ENCODE measurements around the gene PC.

PC gene

DNA sequence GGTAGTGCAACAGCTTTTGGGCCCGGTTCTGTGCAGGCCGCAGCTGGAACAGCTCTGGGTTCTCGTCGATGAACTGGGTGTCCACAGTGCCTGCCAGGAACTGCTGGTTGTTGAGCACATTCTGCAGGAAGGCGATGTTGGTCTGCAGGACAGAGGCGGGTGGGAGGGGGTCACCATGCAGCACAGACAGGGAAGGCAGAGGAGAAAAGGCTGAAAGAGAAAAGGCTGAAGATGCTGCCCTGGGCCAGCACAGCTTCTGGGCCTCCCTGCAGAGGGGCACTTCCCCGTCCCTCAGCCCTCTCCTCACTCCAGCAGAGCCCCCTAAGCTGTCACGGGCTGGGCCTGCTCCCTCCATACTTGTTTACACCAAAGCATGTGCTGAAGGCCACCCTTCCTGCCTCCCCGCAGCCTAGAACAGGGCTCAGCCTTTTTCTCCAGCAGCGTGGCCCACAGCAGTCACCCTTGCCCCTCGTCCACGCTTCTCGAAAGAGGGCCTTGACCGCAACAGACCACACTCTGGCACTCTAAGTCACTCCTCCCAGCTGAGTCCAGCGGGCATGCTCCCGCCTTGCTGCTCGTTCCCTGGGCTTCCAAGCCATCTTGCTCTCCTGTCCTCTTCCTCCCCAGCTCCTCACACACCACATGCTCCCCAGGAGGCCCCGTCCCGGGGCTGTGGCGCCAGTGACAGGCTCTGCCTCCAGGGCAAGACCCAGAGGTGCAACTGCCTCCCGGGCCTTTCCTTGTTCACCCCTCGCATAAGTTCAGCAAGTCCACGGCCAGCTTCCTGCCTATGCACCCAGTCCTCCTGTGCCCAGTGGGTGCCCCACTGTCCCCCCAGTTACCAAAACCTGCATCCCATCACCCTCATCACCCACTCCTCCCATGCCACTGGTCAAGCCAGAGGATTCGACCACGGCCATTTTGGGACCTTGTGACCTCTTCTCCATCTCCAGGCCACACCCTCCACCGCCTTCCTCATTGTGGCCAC is 104.6 kb downstream of the PC start:
- no peak for DNase-seq (ENCODE audit: low read depth)

DNA sequence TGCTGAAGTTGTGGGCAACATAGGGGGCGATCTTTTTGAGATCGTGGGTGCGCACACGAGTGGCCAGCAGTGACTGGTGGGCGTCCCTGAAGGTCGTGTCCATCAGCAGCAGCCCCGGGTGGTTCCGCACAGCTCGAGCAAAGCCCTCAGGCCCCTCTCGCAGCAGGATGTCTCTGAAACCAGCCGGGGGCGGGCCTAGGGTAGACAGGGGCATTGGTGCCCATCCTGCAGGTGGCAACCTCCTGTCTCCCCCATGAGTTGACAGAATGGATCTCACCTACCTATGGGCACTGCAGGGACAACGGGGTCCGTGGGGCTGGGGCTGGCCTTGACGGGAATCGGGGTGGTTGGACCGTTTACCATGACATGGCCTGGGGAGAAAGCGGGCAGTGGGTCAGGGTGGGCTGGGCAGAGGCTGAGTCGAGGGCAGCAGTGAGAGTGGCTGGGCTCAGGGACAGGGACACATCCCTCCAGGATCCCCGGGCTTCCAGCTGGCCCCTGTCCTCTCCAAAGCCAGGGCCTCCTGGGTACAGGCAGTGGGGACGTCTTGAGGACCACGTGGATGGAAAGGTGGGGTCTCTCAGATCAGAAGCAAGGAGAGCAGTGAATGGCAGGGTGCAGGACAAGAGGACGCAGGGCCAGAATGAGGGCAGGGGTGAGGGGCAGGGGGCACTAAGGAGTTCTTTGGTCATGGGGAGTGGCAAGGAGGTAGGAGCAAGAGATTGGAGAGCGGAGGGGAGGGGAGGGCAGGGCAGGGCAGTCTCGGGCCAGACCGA is 105.5 kb downstream of the PC start:
- DNase-seq (ENCODE audit: low read depth) = no peak

DNA sequence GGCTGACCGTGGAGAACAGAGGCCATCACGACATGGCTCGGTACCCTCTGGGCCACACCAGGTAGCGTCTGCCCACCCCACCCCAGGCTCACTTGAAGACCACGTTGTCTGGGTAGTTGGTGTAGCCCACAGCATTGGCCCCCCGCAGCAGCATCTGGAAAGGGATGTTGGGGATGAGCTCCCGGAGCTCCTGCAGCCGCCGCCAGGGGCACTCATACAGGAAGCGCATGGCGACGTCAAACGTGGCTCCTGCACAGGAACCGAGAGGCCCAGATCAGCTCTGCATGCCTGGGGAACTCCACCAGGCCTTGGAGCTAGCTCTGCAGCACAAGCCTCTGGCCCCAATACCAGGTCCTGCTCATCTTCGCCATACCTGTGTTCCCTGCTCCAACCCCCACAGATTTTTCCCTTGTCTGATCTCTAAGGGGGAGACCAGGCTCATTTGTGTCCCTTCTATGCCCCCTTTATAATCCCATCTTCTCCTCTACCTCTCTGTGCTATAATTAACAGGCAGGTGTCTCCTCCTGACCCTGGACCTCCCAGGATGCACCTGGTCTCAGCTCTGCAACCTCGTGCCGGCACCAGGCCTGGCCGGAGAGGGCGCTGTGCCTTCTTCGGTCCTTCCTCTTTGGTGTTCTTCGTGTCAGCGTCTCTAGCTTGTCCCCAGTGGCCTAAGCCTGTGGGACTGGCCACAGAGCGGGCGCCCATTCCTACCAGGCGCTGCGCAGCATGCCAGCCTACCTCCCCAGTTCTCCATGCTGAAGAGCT is 106.3 kb downstream of the PC start:
- no peak for DNase-seq (ENCODE audit: low read depth)

DNA sequence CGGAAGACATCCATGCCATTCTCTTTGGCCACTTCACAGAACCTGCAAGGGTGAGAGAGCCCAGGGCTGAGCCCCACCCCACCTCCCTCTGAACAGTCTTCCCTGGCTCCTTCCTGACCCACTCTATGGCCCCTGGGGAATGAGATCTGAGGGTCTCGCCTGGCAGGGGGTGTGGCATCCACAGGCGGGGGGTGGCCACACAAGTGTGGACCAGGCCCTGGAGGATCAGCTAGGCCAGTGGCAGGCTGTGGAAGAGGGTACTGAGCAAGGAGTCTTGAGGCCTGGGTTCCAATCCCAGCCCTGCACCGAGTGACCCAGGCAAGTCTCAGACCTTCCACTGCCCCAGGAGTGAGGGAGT is 107.0 kb downstream of the PC start:
- DNase-seq (ENCODE audit: low read depth) = no peak

DNA sequence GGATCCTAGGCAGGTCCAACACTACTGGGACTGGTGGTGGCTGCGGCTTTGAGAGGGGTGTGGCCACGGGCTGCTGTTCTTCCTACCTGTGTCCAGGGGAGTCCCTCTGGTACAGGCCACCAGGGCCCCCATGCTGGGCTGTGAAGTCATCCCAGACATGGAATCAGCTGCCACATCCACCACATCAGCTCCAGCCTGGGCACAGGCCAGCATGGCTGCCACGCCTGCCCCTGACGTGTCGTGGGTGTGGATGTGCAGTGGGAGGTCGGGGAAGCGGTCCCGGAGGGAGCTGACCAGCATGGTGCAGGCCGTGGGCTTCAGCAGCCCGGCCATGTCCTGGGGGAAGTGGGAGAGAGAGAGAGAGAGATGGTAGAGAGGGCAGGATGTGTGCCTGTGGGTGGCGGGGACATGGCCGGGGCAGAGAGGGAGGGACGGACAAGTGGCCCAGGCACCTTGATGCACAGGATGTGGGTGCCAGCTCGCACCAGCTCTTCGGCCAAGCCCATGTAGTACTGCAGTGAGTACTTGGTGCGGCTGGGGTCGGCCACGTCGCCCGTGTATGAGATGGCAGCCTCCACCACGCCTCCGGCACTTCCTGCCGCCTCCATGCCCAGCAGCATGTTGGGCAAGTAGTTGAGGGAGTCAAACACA is 107.5 kb downstream of the PC start:
- no peak for DNase-seq (ENCODE audit: low read depth)

DNA sequence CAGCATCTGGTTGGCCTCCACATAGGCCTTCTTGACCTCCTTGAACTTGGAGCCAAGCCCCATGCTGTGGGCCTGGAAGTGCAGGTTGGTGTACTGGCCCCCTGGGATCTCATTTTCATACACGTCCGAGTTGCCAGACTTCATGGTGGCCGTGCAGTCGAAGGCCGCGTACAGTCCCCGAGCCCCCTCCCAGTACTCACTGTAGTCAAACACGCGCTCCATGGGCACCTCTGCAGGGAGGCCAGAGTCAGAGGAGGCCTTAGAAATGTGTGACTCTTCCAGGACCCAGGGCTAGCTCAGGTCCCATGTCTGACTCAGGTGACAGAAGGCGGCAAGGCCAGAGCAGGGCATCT is 108.0 kb downstream of the PC start:
- DNase-seq (ENCODE audit: low read depth) = no peak

DNA sequence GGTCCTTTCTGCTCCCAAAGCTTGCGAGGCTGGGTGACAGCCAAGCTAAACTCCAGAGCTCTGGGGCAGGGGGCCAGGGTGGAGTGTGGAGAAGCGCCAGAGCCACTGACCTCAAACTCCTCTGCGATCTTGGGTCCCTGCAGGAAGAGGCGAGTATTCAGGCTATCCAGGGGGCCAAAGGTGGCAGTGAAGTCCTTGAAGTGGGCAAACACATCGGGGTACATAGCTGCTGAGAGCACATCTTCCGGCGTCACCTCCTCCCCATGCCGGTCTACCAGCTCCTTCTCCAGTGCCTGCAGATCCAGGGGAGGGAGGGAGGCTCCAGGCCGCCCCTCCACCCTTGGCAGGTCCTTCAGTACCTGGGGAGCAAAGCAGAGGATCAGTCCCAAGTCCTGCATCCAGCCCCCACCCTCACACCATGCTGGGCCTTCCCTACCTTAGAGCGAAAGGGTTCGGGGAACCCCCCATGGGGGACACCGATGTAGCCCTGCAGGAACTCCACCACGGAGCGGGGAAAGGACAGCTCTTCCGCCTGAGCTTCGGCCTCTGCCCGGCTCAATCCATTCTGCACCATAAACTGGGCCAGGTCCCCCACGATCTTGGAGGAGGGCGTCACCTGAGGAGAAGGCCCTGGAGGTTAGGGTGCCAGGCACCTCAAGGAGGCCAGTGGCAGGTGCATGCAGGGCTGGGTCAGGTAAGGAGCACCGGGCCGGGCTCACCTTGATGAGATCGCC is 108.5 kb downstream of the PC start:
- no peak for DNase-seq (ENCODE audit: low read depth)

DNA sequence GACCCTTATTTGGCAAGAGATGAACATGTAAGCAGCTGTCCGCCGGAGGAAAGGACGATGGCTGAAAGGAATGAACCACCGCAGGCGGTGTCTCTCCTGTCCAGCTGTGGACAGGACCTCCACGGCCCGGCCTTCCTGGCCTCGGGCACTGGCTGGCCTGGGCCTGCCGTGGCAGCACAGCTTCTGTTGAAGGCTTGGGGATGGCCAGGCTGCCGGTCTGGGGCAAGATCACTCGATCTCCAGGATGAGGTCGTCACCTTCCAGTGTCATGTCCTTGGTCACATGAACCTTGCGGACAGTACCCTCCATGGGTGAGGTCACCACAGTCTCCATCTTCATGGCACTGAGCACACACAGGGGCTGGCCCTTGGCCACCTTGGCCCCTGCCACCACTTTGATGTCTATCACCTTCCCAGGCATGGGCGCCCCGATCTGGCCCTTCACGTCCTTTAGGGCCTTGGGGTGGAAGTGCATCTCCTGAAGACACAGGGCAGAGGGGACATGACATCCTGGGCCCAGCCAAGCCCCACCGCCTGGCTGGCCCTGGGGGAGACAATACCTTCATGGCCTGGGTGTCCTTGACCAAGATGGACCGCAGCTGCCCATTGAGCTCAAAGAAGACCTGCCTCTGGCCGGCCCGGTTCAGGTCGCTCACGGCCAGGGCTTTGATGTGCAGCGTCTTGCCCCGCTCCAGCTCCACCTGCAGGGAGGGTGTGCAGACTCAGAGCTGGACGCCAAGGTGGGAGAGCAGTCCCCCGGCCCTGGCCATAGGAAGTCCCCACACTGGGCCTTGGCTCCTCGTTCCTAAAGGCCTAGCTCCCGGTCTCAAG is 109.3 kb downstream of the PC start:
- no peak for DNase-seq (ENCODE audit: low read depth)

DNA sequence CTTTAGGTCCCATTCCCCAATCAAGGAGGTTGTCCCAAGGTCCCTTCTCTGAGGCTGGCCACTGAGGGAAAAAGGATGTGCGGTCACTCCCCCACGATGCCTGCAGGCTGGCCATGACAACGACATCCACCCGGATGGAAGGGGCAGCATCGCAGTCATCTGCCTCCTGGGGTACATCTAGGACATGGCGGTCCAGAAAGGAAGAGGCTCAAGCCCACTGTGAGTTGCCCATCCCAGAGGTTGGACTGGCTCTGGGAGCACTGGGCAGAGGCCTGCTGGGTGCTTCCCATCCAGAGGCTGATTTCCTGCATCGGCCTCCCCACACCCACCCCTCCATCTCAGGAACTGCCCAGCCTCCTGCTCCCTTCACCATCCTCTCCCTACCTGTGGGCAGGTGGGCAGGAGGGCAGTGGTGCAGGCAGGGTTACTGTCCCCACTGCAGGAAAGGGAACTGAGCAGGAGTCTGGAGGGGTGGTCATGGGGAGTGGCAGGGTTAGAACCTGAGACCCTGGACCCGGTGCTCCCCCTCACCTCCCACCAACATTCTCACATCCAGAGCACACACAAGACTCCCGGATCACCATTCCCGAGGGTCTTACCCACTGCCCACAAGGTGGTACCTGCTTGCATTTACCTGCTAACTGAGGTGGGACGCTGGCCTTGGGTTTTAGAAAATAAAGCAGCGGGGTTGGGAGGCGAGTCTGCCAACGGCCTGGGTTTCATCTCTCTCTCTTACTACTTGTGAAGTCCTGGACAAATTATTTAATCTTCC is 110.5 kb downstream of the PC start:
- no peak for DNase-seq (ENCODE audit: low read depth)

DNA sequence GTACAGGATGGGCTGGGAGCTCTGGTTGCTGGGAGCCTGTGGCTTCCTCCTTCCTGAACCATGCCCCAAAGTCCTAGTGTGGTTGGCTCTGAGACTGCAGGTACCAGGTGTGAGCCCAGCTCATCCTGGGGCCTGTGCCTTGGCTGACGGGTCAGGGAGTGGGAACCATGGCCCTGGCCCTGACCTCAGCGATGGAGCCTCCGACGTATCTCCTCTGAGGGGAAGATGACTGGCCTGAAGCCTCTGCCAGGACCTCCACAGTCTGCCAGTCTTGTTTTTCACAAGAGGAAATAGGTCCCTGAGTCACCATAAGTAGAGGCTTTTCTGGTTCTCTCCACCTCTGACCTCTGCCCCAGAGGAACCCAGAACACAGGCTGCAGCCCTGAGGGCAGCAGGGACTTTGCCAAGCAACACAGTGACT is 111.5 kb downstream of the PC start:
- DNase-seq (ENCODE audit: low read depth) = no peak

DNA sequence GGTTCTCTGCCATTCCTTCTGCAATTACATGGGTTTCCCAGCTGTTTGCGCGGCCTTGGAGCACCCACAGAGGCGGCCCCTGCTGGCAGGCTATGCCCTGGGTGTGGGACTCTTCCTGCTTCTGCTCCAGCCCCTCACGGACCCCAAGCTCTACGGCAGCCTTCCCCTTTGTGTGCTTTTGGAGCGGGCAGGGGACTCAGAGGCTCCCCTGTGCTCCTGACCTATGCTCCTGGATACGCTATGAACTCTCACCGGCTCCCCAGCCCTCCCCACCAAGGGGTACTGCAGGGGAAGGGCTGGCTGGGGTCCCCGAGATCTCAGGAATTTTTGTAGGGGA is 112.3 kb downstream of the PC start:
- no peak for DNase-seq (ENCODE audit: low read depth)

DNA sequence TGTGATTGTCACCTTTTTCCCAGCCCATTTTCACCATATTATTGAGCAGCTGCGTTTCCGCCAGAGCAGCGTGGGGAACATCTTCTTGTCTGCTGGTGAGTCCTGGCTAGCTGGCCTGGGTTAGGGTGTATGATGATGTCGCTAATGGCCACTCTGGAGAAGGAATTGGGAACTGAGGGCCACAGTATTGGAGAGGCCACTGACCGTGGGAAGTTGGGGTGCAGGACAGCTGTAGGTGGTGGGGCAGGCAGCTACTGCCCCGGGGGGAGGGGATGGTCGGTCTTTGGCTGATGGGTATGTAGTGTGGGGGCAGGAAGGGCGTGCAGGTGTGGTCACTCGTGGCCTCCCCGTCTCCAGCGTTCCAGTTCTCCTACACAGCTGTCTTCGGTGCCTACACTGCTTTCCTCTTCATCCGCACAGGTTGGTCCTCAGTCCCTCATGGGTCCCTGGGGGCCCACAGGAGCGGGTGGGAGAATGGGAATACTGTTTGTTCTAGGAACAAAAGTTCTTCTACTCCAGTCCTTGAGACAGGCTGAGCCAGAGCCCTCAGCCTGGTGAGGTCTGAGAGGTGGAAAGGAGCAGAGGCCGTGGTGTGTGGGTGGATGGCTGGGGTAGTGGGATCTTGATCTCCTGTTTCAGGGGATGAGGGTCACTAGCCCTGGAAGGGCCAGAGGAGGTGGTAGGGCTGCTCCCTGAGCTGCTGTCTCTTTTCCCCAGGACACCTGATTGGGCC is 112.9 kb downstream of the PC start:
- no peak for DNase-seq (ENCODE audit: low read depth)

DNA sequence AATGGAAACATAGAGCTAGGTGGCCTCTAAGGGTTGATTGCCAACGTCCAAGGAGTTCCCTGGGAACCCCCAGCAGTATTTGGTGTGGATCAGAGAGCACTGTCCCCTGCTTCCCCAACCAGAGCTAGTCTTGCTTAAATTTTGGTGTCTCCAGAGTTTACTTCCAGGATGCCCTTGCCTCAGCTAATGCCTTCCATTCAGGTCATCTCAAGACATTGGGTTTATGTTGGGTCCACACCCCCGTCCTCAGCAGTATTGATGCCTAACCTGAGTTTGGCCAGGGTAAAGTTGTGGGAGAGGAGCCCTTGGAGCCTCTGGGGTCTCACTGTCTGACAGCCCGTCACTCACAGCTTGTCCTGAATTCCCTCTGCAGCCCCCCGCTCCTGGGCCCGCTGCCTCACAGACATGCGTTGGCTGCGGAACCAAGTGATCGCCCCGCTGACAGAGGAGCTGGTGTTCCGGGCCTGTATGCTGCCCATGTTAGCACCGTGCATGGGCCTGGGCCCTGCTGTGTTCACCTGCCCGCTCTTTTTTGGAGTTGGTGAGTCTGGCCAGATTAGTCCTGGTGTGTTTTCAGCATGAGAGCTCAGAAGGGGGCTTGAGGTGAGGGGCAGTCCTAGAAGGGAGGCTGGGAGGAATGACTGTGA is 113.6 kb downstream of the PC start:
- no peak for DNase-seq (ENCODE audit: low read depth)

DNA sequence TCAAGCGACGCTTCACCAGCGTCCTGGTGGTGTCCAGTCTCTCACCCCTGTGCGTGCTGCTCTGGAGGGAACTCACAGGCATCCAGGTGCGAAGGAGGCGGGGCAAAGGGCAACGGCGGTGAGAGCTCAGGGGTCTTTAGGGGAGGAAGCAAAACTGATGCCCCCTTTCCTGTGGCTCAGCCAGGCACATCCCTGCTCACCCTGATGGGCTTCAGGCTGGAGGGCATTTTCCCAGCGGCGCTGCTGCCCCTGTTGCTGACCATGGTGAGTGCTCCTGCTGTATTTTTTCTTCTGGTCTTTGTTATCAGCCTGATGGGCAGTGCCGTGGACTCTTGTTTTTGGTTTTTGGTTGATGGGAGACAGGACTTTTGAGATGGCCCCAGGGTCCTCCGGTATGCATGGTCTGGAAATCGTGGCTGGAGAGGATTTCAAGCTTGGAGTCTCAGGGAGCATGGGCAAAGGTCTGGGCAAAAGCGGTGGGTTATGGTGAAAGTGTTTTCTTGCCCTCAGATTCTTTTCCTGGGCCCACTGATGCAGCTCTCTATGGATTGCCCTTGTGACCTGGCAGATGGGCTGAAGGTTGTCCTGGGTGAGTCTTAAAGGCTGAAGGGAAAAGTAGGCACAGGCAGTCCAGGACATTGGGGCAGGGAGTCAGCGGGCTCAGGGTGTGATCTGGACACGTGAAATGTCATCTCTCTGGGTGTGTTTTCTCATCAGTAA is 114.2 kb downstream of the PC start:
- no peak for DNase-seq (ENCODE audit: low read depth)

DNA sequence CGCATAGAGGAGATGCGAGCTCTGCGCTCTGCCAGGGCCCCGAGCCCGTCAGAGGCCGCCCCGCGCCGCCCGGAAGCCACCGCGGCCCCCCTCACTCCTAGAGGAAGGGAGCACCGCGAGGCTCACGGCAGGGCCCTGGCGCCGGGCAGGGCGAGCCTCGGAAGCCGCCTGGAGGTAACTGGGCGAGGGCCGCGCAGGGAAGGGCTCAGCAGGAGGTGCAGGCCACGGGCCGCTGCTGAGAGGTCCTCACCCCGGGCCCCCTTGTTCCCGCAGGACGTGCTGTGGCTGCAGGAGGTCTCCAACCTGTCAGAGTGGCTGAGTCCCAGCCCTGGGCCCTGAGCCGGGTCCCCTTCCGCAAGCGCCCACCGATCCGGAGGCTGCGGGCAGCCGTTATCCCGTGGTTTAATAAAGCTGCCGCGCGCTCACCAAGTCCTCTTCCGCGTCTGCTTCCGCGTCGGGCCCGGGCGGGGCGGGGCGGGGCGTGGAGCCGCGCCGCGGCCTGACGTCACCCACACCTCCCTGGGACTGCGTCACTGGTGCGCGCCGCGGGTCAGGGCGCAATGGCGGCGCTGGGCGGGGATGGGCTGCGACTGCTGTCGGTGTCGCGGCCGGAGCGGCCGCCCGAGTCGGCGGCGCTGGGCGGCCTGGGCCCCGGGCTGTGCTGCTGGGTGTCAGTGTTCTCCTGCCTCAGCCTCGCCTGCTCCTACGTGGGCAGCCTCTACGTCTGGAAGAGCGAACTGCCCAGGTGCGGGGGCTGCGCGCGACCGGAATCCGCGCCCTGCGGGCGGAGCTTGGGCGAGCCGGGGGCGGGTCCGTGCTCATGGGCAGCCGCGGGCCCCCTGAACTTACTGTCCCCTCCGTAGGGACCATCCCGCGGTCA is 115.0 kb downstream of the PC start, which contains the start of gene RCE1:
Gene RCE1, plus strand, starts transcription at position 546 of the 880 bp plus-strand sequence. Its CDS starts 15 bp downstream, at position 561.
- peak; percentile 71 for DNase-seq (ENCODE audit: low read depth)

DNA sequence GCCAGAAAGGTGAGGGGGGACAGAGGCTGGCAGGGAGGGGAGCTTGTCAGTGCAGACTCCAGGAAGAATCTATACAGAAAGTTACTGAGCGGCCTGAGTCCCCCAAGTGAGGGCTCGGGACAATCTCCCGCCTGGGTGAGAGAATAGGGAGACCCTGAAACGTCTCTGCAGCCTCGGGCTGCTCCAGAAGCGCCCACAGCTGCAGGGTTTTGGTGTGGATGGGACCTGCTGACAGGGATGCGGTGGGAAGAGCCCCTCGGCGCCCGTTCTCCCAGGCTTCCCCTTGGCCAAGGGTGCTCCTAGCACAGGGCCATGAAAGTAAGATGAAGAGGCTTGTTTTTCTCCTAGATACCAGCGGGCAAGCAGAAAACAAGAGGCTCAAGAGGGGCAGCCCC is 115.7 kb downstream of the PC start:
- no peak for DNase-seq (ENCODE audit: low read depth)

DNA sequence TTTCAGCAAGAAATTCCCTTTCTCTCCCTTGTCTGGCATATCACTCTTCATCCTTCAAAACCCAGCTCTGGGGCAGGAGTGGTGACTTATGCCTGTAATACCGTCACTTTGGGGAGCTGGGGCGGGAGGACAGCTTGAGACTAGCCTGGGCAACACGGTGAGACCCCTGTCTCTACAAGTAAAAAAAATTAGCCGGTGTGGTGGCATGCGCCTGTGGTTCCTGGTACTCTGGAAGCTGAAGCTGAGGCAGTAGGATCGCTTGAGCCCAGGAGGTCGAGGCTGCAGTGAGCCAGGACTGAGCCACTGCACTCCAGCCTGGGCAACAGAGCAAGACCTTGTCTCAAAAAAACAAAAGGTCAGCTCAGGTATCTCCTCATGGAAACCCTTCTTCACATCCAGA is 116.3 kb downstream of the PC start:
- no peak for DNase-seq (ENCODE audit: low read depth)

Measured in fibroblast of the conjunctiva (primary cell).